Neural crest cell (in vitro differentiated cells): ENCODE results near the gene CDK9. TPM values are rescaled to one million over a fixed set of nuclear protein-coding genes. Genes with fewer than 3 reads are reported as not detected.

Source experiments
- DNase-seq: peaks from one replicate; pipeline ENCODE4 v3.0.0; 2021; ENCODE audit warnings: low read depth, mixed read lengths, low spot score
- H3K27ac Mint-ChIP-seq: one replicate; pipeline ENCODE4 v1.8.0; 2021; ENCODE audit warnings: mild to moderate bottlenecking, mixed read lengths; ENCODE audit not compliant: unreplicated experiment
- H3K27me3 Mint-ChIP-seq: 2 replicates; pipeline ENCODE4 v1.8.0; 2021; ENCODE audit warnings: low read depth, mild to moderate bottlenecking, mixed read lengths
- H3K36me3 Mint-ChIP-seq: 2 replicates; pipeline ENCODE4 v1.8.0; 2021; ENCODE audit warnings: low read depth, mild to moderate bottlenecking, mixed read lengths
- H3K4me1 Mint-ChIP-seq: 2 replicates; pipeline ENCODE4 v1.8.0; 2021; ENCODE audit warnings: mixed read lengths
- H3K4me3 Mint-ChIP-seq: one replicate; pipeline ENCODE4 v1.8.0; 2021; ENCODE audit warnings: mild to moderate bottlenecking, mixed read lengths
- H3K9me3 Mint-ChIP-seq: 2 replicates; pipeline ENCODE4 v1.8.0; 2021; ENCODE audit warnings: mixed read lengths
- CTCF ChIP-seq: fragments of 200-600 bp; sonication (generic); conservative IDR thresholded peaks from 2 replicates; pipeline ENCODE4 v1.5.0; 2021; ENCODE audit warnings: antibody characterized with exemption, mild to moderate bottlenecking
- total RNA-seq: library from RNA; stranded (reverse); gene quantifications from 2 replicates; pipeline ENCODE4 v1.2.1, GENCODE V29; 2021

The CDK9 gene
- total RNA-seq, 1 donor from 2014 or later: 84.8 TPM

- H3K4me3 Mint-ChIP-seq: peak overlapping the region; percentile 77
- peaks cover 16% of the 10 kb centered on the region for H3K36me3 Mint-ChIP-seq
- TF ChIP-seq CTCF: no peak
- no peaks in the 10 kb centered on the region for H3K27me3 Mint-ChIP-seq
- peaks cover 15% of the 10 kb centered on the region for H3K4me1 Mint-ChIP-seq
- H3K9me3 Mint-ChIP-seq: no peaks in the 10 kb centered on the region
- DNase-seq: no peak
- no peak overlapping the region for H3K27ac Mint-ChIP-seq
These were observed 4.4 kb downstream of the CDK9 start for GRCh38 chr9:127790094-127790855.

GRCh38 chr9:127791085-127791484 is 5.3 kb downstream of the CDK9 start:
- Mint-ChIP-seq H3K36me3 (peaks cover 16% of the 10 kb centered on the region), H3K4me1 (peaks cover 15% of the 10 kb centered on the region), H3K27ac (no peak overlapping the region), H3K4me3 (peak overlapping the region; percentile 34), H3K27me3 (no peaks in the 10 kb centered on the region), H3K9me3 (no peaks in the 10 kb centered on the region)
- TF ChIP-seq CTCF: peak; percentile 30
- no peak for DNase-seq

- no peaks in the 10 kb centered on the region for H3K27me3 Mint-ChIP-seq
- DNase-seq: no peak
- H3K36me3 Mint-ChIP-seq: peaks cover 14% of the 10 kb centered on the region
- no peak overlapping the region for H3K4me3 Mint-ChIP-seq
- no peak overlapping the region for H3K27ac Mint-ChIP-seq
- no peak for TF ChIP-seq CTCF
- H3K9me3 Mint-ChIP-seq: no peaks in the 10 kb centered on the region
- H3K4me1 Mint-ChIP-seq: peaks cover 9% of the 10 kb centered on the region
These were observed 6.7 kb downstream of the CDK9 start for GRCh38 chr9:127792417-127793031.

GRCh38 chr9:127793093-127793708 is 7.4 kb downstream of the CDK9 start:
- H3K36me3 Mint-ChIP-seq: peaks cover 14% of the 10 kb centered on the region
- H3K4me1 Mint-ChIP-seq: peaks cover 6% of the 10 kb centered on the region
- DNase-seq: no peak
- TF ChIP-seq CTCF: no peak
- peak overlapping the region; percentile 41 for H3K4me3 Mint-ChIP-seq
- no peaks in the 10 kb centered on the region for H3K27me3 Mint-ChIP-seq
- no peak overlapping the region for H3K27ac Mint-ChIP-seq
- H3K9me3 Mint-ChIP-seq: no peaks in the 10 kb centered on the region

GRCh38 chr9:127794001-127794791 is 8.4 kb downstream of the CDK9 start:
- Mint-ChIP-seq H3K4me1 (peaks cover 6% of the 10 kb centered on the region), H3K4me3 (no peak overlapping the region), H3K9me3 (no peaks in the 10 kb centered on the region), H3K27me3 (no peaks in the 10 kb centered on the region), H3K36me3 (peaks cover 12% of the 10 kb centered on the region), H3K27ac (no peak overlapping the region)
- no peak for DNase-seq
- no peak for TF ChIP-seq CTCF
